GM11168 (cell line): Measurements from ENCODE around the gene ARFRP1.

Experiments used
- in situ Hi-C: fragments of 300-500 bp; cut with MboI; formaldehyde crosslinking; loops from one replicate; pipeline ENCODE4 v1.12.0; 2022; ENCODE audit warnings: low sequenced_read_pairs; ENCODE audit not compliant: unreplicated experiment

ARFRP1 gene

DNA sequence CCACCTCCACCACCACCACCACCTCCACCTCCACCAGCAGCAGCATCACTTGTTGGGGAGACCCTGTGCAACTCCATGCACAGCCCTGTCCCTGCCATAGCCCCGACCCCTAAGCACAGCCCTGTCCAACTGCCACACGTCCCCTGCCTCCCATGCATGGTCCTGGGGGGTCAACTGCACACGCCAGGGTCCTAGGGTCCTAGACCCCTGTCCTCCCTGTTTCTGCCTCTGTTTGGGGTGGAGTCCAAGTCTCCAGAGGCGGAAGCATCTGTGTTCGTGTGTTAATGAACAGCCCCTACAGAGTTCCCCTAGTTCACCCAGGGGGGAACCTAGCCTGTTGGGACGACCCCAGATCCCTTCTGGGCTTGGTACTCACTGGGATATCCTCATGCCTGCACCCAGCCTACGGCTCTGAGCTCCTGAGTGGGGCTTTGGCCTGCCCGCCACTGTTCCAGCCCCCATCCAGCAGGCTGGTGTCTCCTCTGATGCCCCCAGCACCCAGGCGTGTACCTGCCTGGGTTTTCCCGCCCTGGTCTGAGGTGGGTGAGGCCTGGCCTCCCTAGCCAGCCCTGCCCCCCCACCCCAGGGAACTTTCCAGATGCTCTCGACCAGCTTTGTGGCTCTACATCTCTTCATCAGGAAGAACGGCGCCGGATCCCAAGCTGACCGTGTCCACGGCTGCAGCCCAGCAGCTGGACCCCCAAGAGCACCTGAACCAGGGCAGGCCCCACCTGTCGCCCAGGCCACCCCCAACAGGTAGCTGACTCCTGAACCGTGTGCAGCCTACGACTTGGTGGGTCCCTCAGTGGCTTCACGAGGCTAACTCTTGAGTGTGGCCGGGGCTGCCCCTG, 13.8 kb downstream of the ARFRP1 start:
- in situ Hi-C loops = no loop called here

DNA sequence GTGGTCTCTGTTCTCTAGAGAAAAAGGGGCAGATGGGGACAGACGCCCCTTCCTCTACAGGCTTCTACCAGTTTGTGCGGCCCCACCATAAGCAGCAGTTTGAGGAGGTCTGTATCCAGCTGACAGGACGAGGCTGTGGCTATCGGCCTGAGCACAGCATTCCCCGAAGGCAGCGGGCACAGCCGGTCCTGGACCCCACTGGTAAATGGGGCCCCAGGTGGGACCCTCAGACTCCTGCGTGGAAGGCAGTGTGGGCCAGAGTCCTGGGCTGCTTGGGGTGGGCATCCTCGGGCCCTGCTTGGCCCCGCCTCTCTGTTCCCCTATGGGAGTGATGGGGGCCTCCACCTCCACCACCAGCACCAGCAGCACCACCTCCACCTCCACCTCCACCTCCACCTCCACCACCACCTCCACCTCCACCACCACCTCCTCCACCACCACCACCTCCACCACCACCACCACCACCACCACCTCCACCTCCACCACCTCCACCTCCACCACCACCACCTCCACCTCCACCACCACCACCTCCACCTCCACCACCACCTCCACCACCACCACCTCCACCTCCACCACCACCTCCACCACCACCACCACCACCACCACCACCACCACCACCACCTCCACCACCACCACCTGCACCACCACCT, 14.6 kb downstream of the ARFRP1 start:
- in situ Hi-C loops = no loop called here

DNA sequence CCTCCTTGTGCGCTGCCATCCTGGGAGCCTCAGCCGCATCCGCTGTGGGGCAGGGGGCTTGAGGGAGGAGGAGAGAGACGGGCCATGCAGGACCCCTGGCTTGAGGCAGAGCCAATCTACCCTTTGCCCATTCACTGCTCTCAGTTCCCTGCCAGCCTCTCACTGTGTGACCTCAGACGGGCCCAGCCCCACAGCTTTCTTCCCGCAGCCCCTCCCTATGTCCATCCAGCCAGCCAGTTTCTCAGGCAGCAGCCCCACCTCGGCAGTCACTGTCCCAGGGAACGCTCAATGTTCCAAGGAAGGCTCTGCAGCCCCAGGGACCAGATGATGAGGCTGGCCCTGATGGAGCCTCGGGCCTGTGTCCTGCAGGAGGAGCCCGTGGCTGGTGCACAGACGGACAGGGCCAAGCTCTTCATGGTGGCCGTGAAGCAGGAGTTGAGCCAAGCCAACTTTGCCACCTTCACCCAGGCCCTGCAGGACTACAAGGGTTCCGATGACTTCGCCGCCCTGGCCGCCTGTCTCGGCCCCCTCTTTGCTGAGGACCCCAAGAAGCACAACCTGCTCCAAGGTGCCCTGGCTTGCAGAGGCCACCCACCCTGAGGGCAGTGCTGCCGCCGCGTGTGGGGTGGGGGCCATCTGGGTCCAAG, 15.2 kb downstream of the ARFRP1 start:
- in situ Hi-C loops = no loop called here

DNA sequence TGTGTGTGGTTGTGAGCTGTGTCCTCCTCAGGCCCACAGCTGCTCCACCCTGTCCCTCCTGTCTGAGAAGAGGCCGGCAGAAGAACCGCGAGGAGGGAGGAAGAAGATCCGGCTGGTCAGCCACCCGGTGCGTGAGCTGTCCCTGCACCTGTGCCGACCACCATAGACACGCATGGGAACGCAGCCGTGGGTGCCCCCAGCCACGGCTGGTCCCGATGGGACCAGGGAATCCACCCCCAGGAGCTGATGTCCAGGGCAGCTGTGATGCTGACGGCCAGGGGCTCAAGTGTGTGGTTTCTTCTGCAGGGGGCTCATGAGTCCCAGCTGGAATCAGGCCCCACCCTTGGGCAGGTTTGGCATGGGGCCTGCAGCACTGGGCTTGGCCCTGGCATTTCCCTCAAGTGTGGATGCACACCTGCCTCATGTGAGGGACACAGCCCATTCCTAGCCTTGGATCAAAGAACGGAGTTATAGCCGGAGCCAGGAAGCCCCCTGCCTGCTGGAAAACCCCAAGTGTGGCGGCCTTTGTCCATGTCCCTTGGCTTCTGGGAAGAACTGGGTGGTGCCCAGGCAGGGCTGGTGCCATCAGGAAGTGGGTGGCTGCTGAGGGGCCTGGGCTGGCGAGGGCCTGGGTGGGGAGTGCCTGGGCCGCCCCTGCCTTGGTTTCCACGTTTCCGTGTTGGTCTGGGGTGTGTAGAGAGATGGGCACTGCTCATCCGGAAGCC, 15.9 kb downstream of the ARFRP1 start:
- in situ Hi-C loops = no loop called here

DNA sequence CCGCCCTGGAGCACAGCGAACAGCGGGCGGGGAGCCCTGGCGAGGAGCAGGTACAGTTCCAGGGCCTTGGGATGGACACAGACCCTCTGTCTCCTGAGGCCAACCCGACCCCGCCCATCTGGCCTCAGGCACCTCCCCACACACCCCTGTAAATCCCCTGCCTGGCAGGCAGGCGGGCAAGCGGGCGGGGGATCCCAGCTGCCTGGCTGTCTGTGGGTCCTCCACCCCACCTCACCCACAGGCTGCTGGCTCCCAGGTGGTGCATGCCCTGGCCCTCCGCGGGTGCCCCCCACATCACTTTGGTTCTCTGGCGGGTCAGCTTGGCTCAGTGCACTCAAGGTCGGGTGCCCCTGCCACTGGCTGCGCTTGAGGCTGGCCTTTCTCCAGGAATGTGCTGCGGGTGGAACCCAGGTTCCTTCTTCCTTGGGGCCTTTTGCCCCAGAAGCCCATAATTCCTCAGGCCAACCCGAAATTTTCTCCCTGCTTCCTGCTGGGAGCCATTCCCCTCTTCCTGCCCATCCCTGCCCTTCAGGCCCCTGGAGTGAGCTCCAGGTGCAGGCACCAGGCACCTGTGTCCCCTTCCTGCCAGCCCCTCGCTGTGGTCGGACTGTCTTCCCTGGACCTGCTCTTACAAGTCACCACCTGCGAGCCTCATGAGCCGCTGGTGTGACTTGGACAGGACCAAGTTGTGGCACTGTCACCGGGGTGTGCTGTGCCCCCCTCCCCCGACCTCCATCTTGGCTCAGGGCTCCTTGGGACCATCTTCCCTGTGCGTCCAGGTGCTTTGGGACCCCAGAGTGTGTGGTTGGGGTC, 16.7 kb downstream of the ARFRP1 start:
- in situ Hi-C loops = no loop called here

DNA sequence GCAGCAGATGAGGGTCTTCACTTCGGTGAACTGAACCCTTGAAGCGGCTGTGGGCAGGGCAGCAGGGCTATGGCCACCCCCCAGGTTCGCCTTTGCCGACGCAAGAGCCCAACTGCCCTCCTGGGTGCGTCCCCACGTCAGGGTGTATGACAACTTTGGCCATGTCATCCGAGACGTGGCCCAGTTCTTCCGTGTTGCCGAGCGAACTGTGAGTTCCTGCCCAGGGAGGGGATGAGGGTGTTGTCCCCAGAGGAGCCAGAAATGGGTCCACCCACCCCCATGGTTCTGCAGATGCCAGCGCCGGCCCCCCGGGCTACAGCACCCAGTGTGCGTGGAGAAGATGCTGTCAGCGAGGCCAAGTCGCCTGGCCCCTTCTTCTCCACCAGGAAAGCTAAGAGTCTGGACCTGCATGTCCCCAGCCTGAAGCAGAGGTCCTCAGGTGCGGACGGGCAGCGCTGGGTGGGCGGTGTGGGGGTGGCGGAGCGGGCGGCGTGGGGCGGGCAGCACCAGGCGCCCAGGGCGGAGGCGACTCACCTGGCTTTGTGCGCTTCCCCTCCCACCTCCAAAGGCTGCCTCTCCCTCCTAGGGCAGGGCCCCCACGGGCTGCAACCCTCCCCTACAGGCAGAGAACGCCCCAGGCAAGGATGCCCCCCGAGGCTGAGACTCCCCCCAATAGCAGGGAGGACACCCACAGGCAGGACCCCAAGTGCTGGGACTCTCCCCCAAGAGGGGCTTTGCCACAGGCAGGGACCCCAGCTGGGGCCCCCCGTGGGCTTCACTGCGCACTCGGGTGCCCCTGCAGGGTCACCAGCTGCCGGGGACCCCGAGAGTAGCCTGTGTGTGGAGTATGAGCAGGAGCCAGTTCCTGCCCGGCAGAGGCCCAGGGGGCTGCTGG, 17.5 kb downstream of the ARFRP1 start:
- in situ Hi-C loops = no loop called here

DNA sequence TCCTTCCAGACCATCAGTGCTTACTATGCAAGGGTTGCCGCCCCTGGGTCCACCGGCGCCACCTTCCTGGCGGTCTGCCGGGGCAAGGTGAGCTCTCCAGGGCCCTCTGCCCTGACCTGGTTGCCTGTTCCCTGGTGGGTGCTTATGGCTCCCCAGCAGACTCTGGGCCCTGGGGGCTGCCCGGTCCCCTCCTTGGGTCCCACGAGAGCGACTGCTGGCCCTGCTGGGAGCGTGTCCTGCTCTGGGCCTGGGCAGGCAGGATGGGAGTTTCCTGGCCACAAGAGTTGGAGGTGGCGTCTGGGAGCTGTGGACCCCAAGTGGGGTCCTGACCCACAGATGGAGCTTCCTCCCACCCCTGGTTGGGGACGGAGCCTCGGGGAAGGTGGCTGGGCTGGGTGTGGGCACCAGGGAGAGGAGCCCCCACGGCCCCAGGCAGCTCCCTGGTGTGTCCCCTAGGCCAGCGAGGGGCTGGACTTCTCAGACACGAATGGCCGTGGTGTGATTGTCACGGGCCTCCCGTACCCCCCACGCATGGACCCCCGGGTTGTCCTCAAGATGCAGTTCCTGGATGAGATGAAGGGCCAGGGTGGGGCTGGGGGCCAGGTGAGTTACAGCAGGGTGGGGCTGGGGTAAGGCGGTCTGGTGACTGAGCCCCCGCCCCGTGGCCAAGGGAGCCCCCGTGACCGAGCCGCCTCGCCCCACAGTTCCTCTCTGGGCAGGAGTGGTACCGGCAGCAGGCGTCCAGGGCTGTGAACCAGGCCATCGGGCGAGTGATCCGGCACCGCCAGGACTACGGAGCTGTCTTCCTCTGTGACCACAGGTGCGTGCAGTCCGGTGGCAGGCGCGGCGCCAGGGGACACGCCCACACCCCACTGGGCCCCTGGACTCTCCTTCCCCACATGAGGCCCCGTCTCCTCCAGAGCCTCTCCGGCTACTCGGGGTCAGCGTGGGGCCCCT, 18.5 kb downstream of the ARFRP1 start:
- in situ Hi-C loops = no loop called here

DNA sequence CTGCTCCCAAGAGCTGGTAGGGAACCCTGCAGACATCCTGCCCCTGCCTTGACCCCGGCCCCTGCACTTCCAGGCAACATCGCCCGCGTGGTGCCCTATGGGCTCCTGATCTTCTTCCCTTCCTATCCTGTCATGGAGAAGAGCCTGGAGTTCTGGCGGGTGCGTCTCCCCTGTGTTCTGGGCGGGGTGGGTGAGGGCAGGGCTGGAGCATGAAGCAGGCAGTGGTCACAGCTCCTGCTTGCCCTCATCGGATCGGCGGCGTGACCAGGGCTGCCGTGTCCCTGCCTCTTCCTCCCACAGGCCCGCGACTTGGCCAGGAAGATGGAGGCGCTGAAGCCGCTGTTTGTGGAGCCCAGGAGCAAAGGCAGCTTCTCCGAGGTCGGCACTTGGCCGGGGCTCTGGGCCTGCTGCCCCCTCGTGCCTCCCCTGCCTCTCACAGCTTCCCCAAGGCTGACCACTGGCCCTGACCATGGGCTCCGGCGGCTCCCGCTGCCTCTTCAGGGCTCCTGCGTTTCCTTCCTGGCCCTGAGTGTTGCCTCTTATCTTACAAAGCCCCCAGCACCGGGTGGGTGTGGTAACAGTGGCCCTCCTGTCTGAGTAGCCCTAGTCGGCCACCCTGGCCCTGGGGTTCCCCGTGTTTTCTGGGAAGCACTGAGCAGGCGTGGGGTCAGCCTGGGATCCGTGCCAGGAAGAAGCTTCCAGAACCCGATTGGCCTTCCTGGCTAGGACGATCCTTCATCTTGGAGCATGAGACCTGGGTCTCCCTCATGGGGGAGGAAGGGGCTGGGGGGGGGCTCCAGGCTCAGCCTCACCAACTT, 19.3 kb downstream of the ARFRP1 start:
- in situ Hi-C loops = no loop called here

DNA sequence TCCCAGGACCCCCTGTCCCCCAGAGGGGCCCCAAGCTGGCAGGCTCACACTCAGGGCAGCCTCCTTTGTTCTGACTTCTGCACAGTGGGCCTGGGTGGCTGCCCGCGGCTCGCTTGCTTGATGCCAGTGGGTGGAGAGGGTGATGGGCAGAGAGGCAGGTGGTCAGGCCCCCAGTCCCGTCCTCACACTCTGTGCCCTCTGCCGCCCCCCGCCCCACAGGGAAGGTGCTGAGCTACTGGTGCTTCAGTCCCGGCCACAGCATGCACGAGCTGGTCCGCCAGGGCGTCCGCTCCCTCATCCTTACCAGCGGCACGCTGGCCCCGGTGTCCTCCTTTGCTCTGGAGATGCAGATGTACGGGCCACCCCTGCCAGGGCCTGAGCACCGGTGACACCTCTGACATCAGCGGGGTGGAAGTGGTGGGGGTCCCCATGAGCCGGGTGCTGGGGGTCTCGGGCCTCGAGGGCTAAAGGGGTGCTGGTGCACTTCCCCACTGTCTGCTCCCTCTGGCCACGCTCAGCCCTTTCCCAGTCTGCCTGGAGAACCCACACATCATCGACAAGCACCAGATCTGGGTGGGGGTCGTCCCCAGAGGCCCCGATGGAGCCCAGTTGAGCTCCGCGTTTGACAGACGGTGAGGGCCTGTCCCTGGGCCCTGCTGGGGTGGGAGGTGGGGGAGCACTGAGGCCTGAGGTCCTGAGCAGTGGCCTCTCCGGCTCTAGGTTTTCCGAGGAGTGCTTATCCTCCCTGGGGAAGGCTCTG, 20.2 kb downstream of the ARFRP1 start:
- in situ Hi-C loops = no loop called here

DNA sequence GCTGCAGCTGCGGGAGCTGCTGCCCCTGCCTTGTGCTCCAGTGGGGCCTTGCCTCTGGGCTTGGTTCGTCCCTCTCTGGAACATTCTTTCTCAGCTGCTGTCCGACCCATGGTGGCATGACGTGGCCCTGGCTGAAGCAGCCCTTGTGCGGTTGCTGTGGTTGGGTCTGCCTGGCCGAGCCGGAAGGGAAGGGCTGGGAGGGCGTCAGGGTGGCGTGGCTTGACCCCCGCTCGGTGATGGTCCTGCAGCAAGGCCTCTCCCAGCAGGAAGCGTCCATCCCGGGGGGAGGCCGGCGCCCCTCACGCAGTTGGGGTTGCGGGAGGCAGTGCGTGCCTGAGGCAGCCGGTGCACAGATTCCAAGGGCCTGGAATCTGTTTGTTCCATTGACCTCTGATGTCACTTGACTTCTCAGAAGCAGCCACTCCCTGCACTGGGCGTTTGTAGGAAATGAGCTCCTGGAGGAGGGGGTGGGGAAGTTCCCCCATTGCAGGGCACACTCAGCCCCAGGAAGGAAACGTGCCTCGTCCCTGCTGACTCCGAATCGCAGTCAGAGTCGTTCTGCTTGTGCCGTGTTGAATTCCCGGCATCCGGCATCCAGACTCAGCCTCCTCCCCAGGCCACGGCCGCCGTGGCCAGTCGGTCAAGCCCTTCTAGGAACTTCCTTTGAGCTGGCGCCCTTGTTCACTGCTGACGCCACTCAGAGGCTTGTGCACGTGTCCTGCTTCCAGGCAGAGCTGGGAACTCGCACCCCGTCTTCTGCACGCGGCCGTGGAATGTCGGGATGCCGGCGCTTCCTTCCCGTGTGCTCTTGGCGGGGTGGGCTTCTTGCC, 21.1 kb downstream of the ARFRP1 start:
- in situ Hi-C loops = no loop called here

DNA sequence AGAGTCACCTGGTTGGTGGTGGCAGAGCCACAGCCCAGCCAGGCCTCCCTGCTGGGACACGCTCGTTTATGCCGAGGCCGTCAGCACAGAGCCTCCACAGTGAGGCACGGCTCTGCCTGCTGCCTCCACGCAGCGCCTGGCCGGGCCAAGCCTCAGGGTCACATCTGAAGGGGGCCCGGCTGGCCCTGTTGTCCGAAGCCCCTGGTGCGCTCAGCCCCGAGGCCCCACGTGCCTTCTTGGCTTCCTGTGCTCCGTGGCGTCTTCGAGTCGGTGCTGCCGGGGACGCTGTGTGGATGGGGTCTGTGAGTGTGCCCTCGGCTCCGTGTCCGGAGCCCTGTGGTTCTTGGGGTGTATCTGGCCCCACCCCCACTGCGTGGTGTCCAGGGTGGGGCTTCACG, 21.7 kb downstream of the ARFRP1 start:
- in situ Hi-C loops = no loop called here

DNA sequence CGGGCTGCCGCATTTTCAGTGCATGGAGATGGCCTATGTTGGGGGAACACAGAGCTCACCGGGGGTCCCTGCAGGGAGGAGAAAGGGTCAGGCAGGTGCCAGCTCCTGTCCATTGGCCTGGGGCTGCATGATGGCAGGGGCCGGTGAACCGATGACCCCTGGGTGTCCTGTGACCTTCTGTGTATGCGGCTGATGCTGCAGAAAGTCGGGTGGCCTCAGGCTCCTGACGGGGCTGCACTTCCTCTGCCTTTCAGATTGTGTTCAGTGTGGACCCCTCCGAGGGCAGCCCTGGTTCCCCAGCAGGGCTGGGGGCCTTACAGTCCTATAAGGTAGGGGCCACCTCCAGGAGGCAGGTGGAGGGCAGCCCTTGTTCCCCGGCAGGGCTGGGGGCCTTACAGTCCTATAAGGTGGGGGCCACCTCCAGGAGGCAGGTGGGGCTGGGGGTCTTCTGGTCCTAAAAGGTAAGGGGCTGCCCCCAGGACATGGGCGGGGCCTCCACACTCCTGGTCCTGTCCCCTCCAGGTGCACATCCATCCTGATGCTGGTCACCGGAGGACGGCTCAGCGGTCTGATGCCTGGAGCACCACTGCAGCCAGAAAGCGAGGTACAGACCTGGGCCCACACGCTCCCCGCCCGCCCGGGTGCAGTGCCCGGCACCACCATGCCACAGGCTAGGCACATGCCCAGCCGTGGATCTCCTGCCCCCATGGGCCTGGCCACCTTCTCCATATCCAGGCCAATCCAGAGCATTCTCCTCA, 22.3 kb downstream of the ARFRP1 start:
- in situ Hi-C loops = no loop called here

DNA sequence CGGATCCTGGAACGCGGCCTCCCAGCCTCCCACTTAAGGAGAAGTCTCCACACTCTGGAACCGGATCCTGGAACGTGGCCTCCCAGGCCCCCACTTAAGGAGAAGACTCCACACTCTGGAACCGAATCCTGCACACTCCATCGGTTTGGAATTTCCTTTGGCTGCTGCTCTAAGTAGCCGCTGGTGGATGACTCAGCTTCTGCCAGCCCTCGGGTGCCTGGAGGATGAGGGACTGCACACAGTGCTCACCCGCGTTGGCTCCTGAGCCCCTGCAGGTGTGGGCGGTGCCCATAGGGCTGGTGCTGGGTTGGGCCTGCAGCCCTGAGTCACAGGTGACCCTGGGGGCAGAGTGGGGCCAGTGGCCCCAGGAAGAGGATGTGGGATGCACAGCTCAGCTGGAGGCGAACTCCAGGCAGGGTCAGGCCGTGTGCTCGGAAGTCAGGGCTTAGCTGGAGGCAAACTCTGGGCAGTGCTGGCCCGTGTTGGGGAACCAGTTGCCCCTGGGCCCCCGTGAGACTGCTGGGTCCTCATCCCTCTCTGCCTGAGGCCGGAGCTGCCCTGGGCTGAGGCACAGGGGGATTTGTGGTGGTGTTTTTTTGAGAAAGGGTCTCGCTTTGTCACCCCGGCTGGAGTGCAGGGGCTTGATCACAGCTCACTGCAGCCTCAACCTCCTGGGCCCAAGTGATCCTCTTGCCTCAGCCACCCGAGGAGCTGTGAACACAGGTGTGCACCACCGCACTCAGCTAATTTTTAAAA, 25.2 kb downstream of the ARFRP1 start:
- in situ Hi-C loops = no loop called here

DNA sequence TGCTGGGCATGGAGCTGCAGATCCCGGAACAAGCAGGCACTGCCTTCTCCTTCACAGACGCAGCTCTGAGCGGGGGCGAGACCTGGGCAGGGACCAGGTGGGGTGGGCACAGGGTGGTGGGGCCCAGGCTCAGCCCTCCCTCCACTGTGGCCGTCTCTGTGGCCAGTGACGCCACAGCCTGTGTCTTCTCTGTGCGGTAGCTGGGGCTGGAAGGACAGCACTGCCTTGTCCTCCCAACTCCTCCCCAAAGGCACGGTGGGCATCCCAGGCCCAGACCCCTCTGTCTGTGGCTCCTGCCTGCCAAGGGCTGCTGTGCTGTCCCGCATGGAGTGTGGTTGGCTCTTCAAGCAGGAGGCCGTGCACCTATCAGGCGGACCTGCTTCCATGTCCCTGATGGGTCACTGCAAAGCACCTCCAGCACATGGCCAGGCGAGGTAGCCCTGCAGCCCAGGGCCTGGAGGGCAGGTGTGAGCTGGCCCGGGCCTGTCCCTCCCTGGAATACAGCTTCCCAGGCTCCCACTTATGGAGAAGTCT, 26.1 kb downstream of the ARFRP1 start:
- in situ Hi-C loops = no loop called here
